ENCODE data around the gene TNXB.
"Not testable (repeated sequence)": the region's sequence is repeated elsewhere in the genome, so short reads cannot be mapped to it uniquely, and the experiment has no call there.

TNXB gene

DNA sequence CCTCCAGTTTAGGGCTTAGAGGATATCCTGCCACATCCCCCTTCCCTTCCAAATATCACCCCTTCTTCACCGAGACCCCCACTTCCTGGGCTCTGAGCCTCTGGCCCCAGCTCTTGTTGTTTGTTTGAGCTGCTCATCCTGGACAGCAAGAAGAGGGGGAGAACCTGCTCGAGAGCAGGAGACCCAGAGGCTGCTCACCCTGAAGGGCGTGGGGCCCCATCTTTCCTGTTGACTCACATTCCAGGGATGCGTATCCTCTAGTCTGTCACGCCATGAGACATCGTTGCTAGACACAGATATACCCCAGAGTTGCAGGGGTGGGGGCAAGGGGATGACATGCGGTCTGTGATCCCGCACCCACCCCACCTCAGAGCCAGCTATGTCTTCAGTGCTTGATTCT lies 5.7 kb upstream of the TNXB start:
- Mint-ChIP-seq H3K9me3 (no peaks in the 10 kb centered on the region), H3K36me3 (ENCODE audit: insufficient read depth) (peaks cover 23% of the 10 kb centered on the region), H3K4me1 (peaks cover 28% of the 10 kb centered on the region), H3K4me3 (no peak overlapping the region), H3K27me3 (no peaks in the 10 kb centered on the region), H3K27ac (ENCODE audit: low read depth) (peak overlapping the region; percentile 72)
- DNase-seq (ENCODE audit: low spot score in 2 of 2), result no peak
- no peak for ATAC-seq (replicated peaks; ENCODE audit: extremely low read depth, poor library complexity, severe bottlenecking)

DNA sequence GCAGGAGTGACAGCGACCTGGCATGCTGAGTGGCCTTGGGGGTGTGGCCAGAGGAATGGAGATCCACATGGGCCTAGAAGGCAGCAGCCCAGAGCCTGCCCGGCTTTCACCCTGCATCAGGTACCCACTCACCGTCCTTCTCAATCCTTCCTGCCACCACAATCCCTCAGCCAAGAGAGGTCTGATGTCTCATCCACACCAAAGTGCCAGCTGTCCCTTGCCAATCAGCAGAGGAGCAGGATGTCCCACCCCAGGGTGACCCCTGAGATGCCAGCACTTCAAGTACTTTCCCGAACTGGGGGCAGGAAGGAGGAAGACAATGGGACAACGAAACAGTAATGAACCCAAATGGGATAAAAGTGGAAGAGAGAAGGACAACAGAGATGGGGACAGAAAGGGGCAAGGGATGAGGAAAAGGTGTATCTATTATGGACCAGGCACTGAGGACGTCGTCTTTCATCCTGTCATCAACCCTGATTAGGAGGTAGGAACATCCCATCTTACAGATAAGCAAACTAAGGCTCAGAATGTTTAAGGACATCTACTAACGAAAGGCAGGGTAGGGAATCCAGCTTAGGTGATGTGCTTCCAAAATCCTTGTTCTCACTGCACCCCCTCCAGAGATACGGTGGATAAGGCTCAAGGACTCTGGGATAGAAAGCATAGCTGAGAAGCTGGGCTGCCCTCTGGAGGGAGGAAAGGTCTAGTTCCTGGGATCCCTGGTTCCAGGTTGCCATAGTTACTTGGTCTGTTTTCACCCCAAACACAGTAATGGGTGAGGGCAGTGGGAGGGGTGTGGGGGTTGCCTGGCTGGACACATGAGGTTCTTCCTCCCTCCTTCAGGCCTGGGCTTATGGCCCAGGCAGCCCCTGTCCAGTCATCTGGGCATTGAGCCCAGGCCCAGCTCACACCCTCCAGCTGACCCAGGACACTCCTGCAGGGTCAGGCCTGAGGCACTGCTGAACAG lies 4.5 kb upstream of the TNXB start:
- Mint-ChIP-seq H3K4me1 (peaks cover 28% of the 10 kb centered on the region), H3K9me3 (no peaks in the 10 kb centered on the region), H3K36me3 (ENCODE audit: insufficient read depth) (peaks cover 12% of the 10 kb centered on the region), H3K27ac (ENCODE audit: low read depth) (peak overlapping the region; percentile 56), H3K4me3 (no peak overlapping the region), H3K27me3 (peaks cover 6% of the 10 kb centered on the region)
- no peak for DNase-seq (ENCODE audit: low spot score in 2 of 2)
- no peak for ATAC-seq (replicated peaks; ENCODE audit: extremely low read depth, poor library complexity, severe bottlenecking)

DNA sequence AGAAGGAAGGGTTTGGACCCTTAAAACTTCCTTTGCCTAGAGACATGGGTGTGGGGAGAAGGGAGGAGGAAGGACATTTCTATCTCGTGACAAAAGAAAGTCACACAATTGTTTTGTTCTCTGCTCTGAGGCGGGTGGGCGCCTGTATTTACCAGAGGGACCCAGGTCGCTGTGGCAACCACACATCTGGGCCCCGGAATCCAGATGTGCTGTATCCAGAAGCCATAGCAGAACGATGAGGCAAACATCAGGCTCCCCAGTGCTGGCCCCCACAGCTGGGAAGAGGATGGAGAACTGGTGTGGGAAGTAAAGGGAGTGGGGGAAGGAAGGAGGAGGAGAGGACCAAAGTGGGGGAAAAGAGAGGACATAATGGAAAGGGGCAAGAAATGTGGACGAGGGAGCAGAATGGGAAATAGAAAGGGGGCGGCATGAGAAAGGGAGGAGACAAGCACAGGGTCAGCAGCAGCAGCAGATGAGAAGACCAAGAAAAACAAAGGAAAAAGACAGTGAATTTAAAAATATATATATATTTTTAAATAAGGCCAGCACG lies 3.4 kb upstream of the TNXB start:
- peak overlapping the region; percentile 56 for H3K27ac Mint-ChIP-seq (ENCODE audit: low read depth)
- peaks cover 5% of the 10 kb centered on the region for H3K36me3 Mint-ChIP-seq (ENCODE audit: insufficient read depth)
- H3K4me1 Mint-ChIP-seq, result peaks cover 33% of the 10 kb centered on the region
- H3K4me3 Mint-ChIP-seq, result no peak overlapping the region
- peaks cover 18% of the 10 kb centered on the region for H3K27me3 Mint-ChIP-seq
- H3K9me3 Mint-ChIP-seq, result no peaks in the 10 kb centered on the region
- no peak for DNase-seq (ENCODE audit: low spot score in 2 of 2)
- ATAC-seq (replicated peaks; ENCODE audit: extremely low read depth, poor library complexity, severe bottlenecking), result no peak

DNA sequence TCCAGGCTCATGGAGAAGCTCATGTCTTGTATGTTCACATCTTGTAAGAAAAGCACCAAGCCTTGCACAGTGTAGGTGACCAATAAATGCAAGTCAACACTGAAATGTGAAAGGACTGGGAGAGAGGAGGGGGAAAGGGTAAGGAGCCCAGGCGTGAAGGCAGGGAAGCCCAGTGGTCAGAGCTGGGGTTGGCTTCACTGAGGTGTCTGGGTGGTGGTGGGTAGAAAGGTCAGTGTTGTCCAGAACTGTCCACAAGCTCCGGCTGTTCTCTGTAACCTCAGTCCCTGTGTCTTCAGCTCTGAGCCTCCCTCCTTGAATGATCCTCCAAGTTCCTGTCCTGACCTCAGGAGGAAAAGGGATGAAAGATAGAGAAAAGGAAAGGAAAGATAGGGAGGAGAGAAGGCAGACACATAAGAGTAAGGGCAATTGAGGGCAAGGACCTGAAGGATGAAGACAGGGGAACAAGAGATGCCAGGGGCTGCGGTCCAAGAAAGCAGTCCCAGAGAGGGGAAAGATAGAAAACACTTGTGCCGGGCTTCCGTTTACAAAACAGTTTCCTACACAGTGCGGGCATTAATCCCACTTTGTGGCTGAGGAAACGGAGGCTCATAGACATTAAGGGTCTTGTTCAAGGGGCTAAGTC lies 2.4 kb upstream of the TNXB start:
- DNase-seq (ENCODE audit: low spot score in 2 of 2), result no peak
- H3K4me3 Mint-ChIP-seq, result no peak overlapping the region
- H3K27ac Mint-ChIP-seq (ENCODE audit: low read depth), result peak overlapping the region; percentile 13
- H3K27me3 Mint-ChIP-seq, result peaks cover 27% of the 10 kb centered on the region
- peaks cover 35% of the 10 kb centered on the region for H3K4me1 Mint-ChIP-seq
- ATAC-seq (replicated peaks; ENCODE audit: extremely low read depth, poor library complexity, severe bottlenecking), result no peak
- H3K36me3 Mint-ChIP-seq (ENCODE audit: insufficient read depth), result peaks cover 3% of the 10 kb centered on the region
- H3K9me3 Mint-ChIP-seq, result no peaks in the 10 kb centered on the region

DNA sequence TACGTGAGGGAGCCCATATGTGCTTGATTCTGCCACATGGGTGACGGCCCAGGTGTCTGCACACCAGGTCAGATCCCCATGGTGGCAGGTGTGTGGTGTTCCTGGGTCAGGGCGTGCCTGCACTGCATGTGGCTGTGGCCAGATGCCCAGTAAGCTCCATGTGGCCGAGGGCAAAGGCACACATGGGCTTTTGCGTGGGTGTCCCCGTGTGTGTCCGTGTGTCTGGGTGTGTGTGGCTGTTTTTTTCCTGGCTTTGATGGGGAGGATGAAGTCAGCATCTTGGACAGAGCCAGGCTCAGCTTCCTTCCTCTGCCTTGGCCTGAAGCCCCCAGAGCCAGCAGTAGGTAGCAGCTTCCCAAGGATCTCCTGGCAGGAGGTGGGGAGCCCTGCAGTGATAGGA lies 1.5 kb upstream of the TNXB start:
- ATAC-seq (replicated peaks; ENCODE audit: extremely low read depth, poor library complexity, severe bottlenecking) (no peak), DNase-seq (ENCODE audit: low spot score in 2 of 2) (no peak)
- Mint-ChIP-seq H3K4me1 (peaks cover 35% of the 10 kb centered on the region), H3K27me3 (peaks cover 36% of the 10 kb centered on the region), H3K27ac (ENCODE audit: low read depth) (no peak overlapping the region), H3K9me3 (no peaks in the 10 kb centered on the region), H3K4me3 (no peak overlapping the region), H3K36me3 (ENCODE audit: insufficient read depth) (peaks cover 3% of the 10 kb centered on the region)

DNA sequence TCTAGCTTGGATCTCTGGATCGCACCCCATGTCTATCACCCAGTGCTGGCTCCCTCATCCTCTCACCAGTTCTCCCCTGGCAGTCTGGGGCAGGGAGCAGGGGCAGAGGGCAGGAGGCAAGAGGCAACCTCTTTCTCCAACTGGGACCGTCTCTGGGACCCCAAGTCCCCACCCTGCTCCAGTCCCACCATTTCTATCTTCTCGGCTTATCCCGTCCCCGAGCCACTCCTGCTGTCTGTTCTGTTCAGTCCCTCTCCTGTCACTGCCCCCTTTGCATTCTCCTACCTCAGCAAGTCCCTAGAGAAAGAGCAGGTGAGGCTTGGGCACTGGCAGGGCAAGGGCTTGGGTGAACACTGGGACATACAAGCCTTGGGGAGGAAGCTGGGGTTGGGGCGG lies 625 bp upstream of the TNXB start:
- Mint-ChIP-seq H3K4me3 (no peak overlapping the region), H3K27me3 (peaks cover 45% of the 10 kb centered on the region), H3K9me3 (no peaks in the 10 kb centered on the region), H3K4me1 (peaks cover 35% of the 10 kb centered on the region), H3K27ac (ENCODE audit: low read depth) (peak overlapping the region; percentile 50), H3K36me3 (ENCODE audit: insufficient read depth) (peaks cover 1% of the 10 kb centered on the region)
- DNase-seq (ENCODE audit: low spot score in 2 of 2) (no peak), ATAC-seq (replicated peaks; ENCODE audit: extremely low read depth, poor library complexity, severe bottlenecking) (no peak)

DNA sequence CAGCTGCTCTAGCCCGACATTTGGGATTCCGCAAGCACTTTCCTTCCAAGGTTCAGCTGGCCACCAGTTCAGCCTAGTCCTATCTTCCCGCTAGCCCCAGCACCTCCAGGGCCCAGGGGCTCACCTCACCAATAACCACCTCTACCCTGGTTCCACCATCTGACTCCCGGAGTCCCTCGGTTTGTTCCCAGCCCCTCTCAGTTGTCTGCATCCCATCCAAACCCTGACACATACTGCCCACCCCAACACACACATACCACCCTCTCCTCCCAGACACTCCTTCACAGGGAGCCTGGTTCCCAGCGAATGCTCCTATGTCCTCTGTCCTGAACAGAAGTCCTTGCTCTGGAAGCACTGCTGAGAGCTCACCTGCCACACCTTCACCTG lies 418 bp downstream of the TNXB start:
- Mint-ChIP-seq H3K4me3 (no peak overlapping the region), H3K27ac (ENCODE audit: low read depth) (peak overlapping the region; percentile 50), H3K36me3 (ENCODE audit: insufficient read depth) (peaks cover 1% of the 10 kb centered on the region), H3K9me3 (no peaks in the 10 kb centered on the region), H3K27me3 (peaks cover 56% of the 10 kb centered on the region), H3K4me1 (peaks cover 34% of the 10 kb centered on the region)
- DNase-seq (ENCODE audit: low spot score in 2 of 2) (no peak), ATAC-seq (replicated peaks; ENCODE audit: extremely low read depth, poor library complexity, severe bottlenecking) (no peak)

DNA sequence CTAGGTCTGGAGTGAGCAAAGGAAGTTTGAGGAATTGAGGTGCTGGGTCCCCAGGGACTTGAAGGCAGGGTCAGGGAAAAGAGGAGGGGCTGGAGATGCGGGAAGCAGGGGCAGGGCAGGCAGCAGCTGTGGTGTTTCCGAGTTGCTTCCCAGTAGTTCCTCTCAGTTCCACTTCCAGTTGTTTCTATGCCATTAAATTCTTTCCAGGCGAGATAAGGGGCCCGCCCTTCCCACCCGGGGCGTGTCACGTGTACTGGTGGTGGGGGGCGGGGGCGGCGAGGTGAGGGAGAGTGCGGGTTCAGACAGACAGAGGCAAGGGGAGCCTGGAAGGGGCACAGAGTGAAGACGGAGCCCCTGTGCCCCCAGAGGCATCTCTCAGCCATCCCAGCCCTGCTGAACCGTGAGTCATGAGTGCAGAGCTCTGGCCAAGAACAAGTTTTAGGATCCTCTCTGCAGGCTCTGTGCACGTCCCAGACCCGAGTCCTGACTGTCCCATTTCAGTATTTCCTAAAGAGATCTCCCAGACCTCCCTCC lies 977 bp downstream of the TNXB start:
- peak overlapping the region; percentile 16 for H3K4me3 Mint-ChIP-seq
- H3K27ac Mint-ChIP-seq (ENCODE audit: low read depth), result peak overlapping the region; percentile 15
- H3K27me3 Mint-ChIP-seq, result peaks cover 61% of the 10 kb centered on the region
- ATAC-seq (replicated peaks; ENCODE audit: extremely low read depth, poor library complexity, severe bottlenecking), result no peak
- peaks cover 1% of the 10 kb centered on the region for H3K36me3 Mint-ChIP-seq (ENCODE audit: insufficient read depth)
- DNase-seq (ENCODE audit: low spot score in 2 of 2), result no peak
- peaks cover 29% of the 10 kb centered on the region for H3K4me1 Mint-ChIP-seq
- no peaks in the 10 kb centered on the region for H3K9me3 Mint-ChIP-seq

DNA sequence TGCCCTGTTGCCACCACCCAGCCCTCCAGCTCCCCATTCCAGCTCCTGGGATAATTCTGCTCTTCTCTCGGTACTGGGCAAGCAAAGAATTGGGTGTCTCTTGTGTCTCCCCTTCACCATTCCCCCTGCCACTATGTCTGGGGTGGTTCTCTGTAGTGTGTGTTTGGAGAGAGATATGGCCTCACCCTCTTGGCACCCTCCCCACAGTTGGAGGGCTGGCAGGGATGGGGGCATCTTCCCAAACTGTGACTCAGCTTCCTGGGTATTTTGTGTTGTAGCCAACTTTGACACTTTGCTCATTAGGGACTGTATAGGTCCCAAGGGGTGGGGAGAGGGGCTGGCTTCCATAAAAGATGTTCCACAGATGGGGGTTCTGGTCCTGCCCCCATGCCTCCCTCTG lies 1.7 kb downstream of the TNXB start:
- H3K27ac Mint-ChIP-seq (ENCODE audit: low read depth), result peak overlapping the region; percentile 15
- peak overlapping the region; percentile 16 for H3K4me3 Mint-ChIP-seq
- no peak for DNase-seq (ENCODE audit: low spot score in 2 of 2)
- H3K36me3 Mint-ChIP-seq (ENCODE audit: insufficient read depth), result peaks cover 1% of the 10 kb centered on the region
- H3K4me1 Mint-ChIP-seq, result peaks cover 25% of the 10 kb centered on the region
- no peaks in the 10 kb centered on the region for H3K9me3 Mint-ChIP-seq
- H3K27me3 Mint-ChIP-seq, result peaks cover 64% of the 10 kb centered on the region
- ATAC-seq (replicated peaks; ENCODE audit: extremely low read depth, poor library complexity, severe bottlenecking), result no peak

DNA sequence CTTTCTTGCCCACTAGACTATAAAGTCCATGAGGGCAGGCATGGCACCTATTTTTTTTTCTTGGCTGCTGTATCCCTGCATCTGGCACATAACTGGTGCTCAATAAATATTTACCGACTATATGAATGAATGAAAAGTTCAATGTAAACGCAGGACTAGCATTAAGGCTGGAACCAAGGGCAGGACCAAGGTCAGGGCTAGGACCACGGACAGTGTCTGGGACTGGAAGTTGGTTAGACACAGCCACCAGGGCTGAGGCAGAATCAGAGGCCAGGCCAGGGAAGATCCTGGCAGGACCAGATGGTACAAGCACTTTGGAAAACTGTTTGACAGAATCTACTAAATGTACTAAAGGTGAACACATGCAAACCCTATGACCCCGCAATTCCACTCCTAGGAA lies 3.7 kb downstream of the TNXB start:
- ATAC-seq (replicated peaks; ENCODE audit: extremely low read depth, poor library complexity, severe bottlenecking) (no peak), DNase-seq (ENCODE audit: low spot score in 2 of 2) (no peak)
- H3K36me3 Mint-ChIP-seq (ENCODE audit: insufficient read depth), result no peaks in the 10 kb centered on the region
- H3K4me3 Mint-ChIP-seq, result no peak overlapping the region
- H3K27ac Mint-ChIP-seq (ENCODE audit: low read depth), result no peak overlapping the region
- no peaks in the 10 kb centered on the region for H3K9me3 Mint-ChIP-seq
- H3K4me1 Mint-ChIP-seq, result peaks cover 25% of the 10 kb centered on the region
- H3K27me3 Mint-ChIP-seq, result peaks cover 68% of the 10 kb centered on the region

DNA sequence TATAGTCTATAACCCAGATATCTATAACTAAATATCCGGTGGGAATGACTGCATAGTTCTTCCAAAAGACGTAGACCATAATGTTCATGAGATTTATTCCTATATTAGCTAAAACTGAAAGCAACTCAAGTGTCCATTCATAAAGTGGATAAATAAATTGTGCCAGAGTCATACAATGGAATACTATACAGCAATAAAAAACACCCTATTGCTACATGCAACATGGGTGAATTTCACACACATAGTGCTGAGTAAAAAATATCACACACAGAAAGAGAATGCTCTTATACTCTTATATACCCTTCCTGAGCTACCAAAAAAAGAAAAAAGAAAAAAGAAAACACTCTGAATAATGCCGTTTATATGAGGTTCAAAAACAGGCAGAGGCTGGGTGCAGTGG lies 6.9 kb downstream of the TNXB start:
- H3K36me3 Mint-ChIP-seq (ENCODE audit: insufficient read depth), result no peaks in the 10 kb centered on the region
- H3K4me1 Mint-ChIP-seq, result no peaks in the 10 kb centered on the region
- peaks cover 79% of the 10 kb centered on the region for H3K27me3 Mint-ChIP-seq
- H3K27ac Mint-ChIP-seq (ENCODE audit: low read depth), result no peak overlapping the region
- no peaks in the 10 kb centered on the region for H3K9me3 Mint-ChIP-seq
- H3K4me3 Mint-ChIP-seq, result no peak overlapping the region
- DNase-seq (ENCODE audit: low spot score in 2 of 2), result no peak
- ATAC-seq (replicated peaks; ENCODE audit: extremely low read depth, poor library complexity, severe bottlenecking), result no peak

DNA sequence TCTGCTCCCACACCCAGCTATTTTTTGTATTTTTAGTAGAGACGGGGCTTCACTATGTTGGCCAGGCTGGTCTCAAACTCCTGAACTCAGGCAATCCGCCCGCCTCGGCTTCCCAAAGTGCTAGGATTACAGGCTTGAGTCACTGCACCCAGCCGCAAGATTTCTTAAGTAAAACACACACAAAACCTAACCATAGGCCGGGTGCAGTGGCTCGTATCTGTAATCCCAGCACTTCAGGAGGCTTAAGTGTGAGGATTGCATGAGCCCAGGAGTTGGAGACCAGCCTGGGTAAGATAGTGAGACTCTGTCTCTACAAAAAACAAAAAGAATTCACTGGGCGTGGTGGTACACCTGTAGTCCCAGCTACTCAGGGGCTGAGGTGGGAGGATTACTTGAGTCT lies 8.9 kb downstream of the TNXB start:
- H3K36me3 Mint-ChIP-seq (ENCODE audit: insufficient read depth); H3K4me3 Mint-ChIP-seq; H3K9me3 Mint-ChIP-seq; H3K27ac Mint-ChIP-seq (ENCODE audit: low read depth); ATAC-seq (replicated peaks; ENCODE audit: extremely low read depth, poor library complexity, severe bottlenecking); H3K4me1 Mint-ChIP-seq; DNase-seq (ENCODE audit: low spot score in 2 of 2): not testable (repeated sequence)
- H3K27me3 Mint-ChIP-seq, result peaks cover 76% of the 10 kb centered on the region

Measured in central memory CD8-positive, alpha-beta T cell (primary cell).